Activated gamma-delta T cell treated with Interleukin-2 at 50 U/mL for 16 hours (primary cell): ENCODE results near the gene GRK6.

Experiments used
- DNase-seq: peaks from one replicate; pipeline ENCODE4 v3.0.0-alpha.2; 2020

GRK6 gene

DNA sequence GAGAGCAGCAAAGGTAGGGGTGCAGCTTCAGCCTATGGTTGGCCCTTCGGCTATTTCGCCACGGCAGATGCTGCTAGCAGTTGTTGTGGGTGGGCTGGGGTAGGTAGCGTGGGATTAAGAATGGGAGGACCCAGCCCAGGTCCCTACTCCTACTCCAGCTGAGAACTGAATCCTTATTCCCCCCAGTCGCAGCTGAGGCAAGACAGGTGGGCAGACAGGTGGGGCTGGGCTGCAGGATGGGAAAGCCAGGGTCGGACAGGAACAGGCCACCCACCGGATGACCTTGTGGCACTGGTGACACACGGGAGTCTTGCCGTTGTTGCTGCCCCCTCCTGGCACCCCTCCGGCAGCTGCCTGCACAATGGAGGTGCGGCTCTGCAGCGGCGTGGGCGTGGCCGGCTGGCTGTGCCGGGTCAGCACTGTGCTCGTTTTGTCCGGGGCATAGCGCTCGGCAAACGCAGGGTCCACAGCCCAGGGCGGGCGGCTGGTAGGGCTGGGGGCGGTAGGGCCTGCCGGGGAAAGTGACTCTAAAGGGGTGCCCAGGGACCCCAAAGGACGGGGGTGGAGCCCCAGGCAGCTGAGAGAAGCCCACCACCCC is 62.7 kb downstream of the GRK6 start:
- DNase-seq = no peak

DNA sequence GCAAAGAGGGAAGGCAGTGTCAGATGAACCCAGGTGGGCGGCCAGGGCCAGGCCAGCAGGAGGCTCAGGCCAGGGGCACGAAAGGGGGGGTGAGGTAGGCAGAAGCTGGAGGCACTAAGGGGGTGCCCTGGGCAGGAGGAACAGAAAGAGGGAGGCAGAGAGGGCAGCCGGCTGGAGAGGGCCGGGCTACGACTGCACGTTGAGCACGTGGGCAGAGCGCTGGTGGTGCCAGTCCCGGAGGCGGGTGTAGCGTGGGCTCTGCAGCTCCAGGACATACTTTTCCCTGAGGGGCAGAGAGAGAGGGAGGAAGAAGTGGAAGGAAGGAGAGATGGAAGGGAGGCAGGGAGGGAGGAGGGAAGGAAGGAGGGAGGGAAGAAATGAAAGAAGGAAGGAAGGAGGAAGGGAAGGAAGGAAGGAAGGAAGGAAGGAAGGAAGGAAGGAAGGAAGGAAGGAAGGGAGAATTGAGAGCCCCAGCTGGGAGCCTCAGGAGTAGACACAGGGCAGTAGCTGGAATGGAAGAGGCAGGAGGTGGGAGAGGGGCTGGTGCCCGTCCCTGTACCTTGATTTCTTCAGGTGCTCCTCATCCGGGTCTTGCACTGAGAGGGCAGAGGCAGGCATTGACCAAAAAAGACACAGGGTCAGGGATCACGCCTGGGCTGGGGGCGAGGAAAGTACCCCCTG is 64.0 kb downstream of the GRK6 start:
- DNase-seq = no peak

DNA sequence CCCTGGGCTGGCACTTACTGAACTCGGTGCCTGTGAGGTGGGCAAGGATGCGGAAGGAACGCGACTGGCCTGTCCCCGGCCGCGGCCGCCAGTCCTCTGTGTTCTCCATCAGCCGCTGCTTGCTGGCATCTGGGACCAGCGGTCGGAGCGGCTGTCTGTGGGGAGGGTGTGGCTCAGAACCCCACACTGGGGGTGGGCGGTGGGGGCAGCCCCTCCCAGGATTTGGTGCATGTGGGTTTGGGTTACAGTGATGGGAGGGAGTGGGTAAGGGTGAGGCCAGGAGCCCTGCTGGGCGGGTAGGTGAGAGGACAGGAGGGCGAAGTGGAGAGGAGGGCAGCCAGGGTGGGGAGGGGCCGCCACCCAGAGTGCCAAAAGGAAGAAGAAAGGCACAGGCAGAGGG is 64.5 kb downstream of the GRK6 start:
- no peak for DNase-seq

DNA sequence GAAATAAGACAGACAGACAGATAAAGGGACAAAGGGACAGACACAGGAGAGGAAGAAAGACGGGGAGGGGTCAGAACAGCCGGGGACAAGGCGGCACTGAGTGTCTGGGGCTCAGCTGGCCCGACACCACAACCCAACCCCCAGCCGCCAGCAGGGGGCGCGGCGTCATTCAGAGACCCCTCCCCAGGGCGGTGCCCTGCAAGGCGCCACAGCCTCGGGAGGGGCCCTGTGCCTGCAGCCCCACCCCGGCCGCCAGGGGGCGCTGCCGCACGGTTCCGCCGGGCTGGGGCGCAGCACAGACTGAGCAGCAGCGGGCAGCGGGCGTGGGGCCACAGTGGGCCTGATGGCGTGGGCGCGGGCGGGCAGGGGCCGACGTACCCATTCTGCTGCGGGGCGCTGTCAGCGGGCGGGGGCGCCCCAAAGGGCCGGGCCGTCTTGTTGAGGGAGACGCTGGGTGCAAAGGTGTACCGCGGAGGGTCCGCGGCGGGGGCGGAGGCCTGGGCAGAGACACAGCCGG is 65.0 kb downstream of the GRK6 start:
- DNase-seq = no peak

DNA sequence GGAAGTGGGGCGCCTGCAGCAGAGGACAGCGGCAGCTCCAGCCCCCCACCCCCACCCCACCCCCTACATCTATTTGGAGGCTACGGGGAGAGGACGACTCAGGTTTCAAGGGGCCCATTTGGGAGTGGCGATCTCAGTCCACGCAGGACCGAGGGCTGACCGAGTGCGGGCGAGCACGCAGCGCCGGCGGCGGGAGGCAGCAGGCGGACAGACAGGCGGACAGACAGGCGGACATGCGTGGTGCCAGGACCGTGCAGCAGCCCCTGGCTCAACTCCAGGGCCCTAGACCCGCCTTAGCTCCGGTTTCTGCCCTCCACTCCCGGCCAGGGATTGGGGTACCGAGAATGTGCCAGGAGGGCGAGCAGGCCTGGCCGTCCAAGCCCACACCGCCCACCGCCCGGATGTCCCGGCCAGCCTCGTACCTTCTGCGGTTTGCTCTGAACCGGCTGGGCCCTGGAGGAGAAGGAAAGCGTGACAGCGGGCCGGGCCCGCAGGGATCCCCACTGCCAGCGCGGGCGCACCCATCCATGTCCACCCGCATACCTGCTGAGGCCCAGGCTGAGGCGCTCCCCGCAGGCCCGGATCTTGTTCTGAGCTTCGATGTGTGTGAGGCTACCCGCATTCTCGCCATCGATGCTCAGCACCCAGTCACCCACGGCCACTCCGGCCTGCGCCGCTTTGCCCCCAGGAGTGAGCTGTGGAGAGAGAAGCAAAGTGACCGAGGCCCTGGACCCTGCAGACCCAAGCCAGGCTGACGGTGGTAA is 65.7 kb downstream of the GRK6 start:
- no peak for DNase-seq
